ENCODE results near the gene NEB. TPM values are rescaled to one million over a fixed set of nuclear protein-coding genes. Genes with fewer than 3 reads are reported as not detected.

The NEB gene
- total and polyA plus RNA-seq, 7 experiments from 2014 or later: 0.14 to 1.9 (median 0.75) TPM

DNA sequence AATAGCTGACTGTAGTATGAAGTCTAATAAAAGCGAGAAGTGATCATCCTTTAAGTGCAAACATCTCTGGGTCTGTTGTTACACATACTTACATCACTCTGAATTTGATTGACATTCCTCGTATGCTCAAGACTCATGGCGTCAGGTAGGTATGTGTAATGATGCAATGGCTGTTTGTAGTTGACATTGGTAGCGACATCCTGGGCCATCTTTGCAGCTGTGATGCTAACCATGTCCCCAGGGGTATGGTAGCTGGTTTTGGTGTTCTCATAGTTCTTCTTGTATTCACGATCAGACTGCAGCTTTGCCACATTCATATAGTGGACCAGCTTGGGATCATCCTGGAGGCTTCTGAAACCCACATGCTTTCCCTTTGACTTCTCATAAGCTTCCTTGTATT, 62.0 kb downstream of the NEB start:
- CTCF ChIA-PET: no interaction called here
- POLR2A ChIA-PET: no interaction called here
- H3K9me3 ChIP-seq (ENCODE audit: control insufficient read depth in 2 of 3, low read length in 3 of 3): no peaks in the 10 kb centered on the region

GRCh38 chr2:151670846-151671597, 63.3 kb downstream of the NEB start:
- H3K4me1 Mint-ChIP-seq: peaks cover 0 to 17% (median 4%) of the 10 kb centered on the region in 7 donors
- H3K4me3 ChIP-seq (ENCODE audit: low read length): no peak overlapping the region
- ChIA-PET POLR2A (no interaction called here), CTCF (no interaction called here)
- no peaks in the 10 kb centered on the region for H3K36me3 ChIP-seq (ENCODE audit: control insufficient read depth in 2 of 3, insufficient read depth in 3 of 3, low read length in 3 of 3)
- no peak overlapping the region for H3K27ac Mint-ChIP-seq
- H3K4me1 ChIP-seq (ENCODE audit: control insufficient read depth in 2 of 2, insufficient read depth in 2 of 2, low read length in 2 of 2): peaks cover 0 to 11% of the 10 kb centered on the region in 2 donors
- H3K4me3 Mint-ChIP-seq: no peak overlapping the region
- no peaks in the 10 kb centered on the region for H3K9me3 ChIP-seq (ENCODE audit: control insufficient read depth in 2 of 3, low read length in 3 of 3)
- intact Hi-C loops (cut with micrococcal nuclease): no loop called here
- no peaks in the 10 kb centered on the region for H3K36me3 Mint-ChIP-seq
- H3K27ac ChIP-seq (ENCODE audit: low read depth, low read length): no peak overlapping the region
- no peaks in the 10 kb centered on the region for H3K9me3 Mint-ChIP-seq
- no peaks in the 10 kb centered on the region for H3K27me3 ChIP-seq (ENCODE audit: control insufficient read depth in 2 of 2, insufficient read depth in 2 of 2, low read length in 2 of 2)
- ATAC-seq (no peak), DNase-seq (no peak)
- H3K27me3 Mint-ChIP-seq: peaks cover 0 to 9% (median 0%) of the 10 kb centered on the region in 5 donors

More for the DNA sequence above, 62.0 kb downstream of the NEB start:
- DNase-seq (no peak), ATAC-seq (no peak)
- H3K4me3 ChIP-seq (ENCODE audit: low read length): no peak overlapping the region
- intact Hi-C loops (cut with micrococcal nuclease): no loop called here
- no peaks in the 10 kb centered on the region for H3K27me3 ChIP-seq (ENCODE audit: control insufficient read depth in 2 of 2, insufficient read depth in 2 of 2, low read length in 2 of 2)
- peaks cover 0 to 11% of the 10 kb centered on the region in 2 donors for H3K4me1 ChIP-seq (ENCODE audit: control insufficient read depth in 2 of 2, insufficient read depth in 2 of 2, low read length in 2 of 2)
- Mint-ChIP-seq H3K4me1 (peaks cover 0 to 17% (median 4%) of the 10 kb centered on the region in 7 donors), H3K36me3 (no peaks in the 10 kb centered on the region), H3K27ac (no peak overlapping the region), H3K9me3 (no peaks in the 10 kb centered on the region), H3K4me3 (no peak overlapping the region), H3K27me3 (peaks cover 0 to 15% (median 0%) of the 10 kb centered on the region in 5 donors)
- no peaks in the 10 kb centered on the region for H3K36me3 ChIP-seq (ENCODE audit: control insufficient read depth in 2 of 3, insufficient read depth in 3 of 3, low read length in 3 of 3)
- no peak overlapping the region for H3K27ac ChIP-seq (ENCODE audit: low read depth, low read length)

- H3K9me3 ChIP-seq (ENCODE audit: control insufficient read depth in 2 of 3, low read length in 3 of 3): no peaks in the 10 kb centered on the region
- no peaks in the 10 kb centered on the region for H3K27me3 ChIP-seq (ENCODE audit: control insufficient read depth in 2 of 2, insufficient read depth in 2 of 2, low read length in 2 of 2)
- no peak overlapping the region for H3K4me3 Mint-ChIP-seq
- CTCF ChIA-PET: no interaction called here
- H3K36me3 ChIP-seq (ENCODE audit: control insufficient read depth in 2 of 3, insufficient read depth in 3 of 3, low read length in 3 of 3): no peaks in the 10 kb centered on the region
- peaks cover 0 to 6% (median 0%) of the 10 kb centered on the region in 5 donors for H3K27me3 Mint-ChIP-seq
- H3K27ac ChIP-seq (ENCODE audit: low read depth, low read length): no peak overlapping the region
- DNase-seq (no peak), ATAC-seq (no peak)
- peaks cover 0 to 17% (median 4%) of the 10 kb centered on the region in 7 donors for H3K4me1 Mint-ChIP-seq
- no peaks in the 10 kb centered on the region for H3K9me3 Mint-ChIP-seq
- H3K27ac Mint-ChIP-seq: no peak overlapping the region
- no peak overlapping the region for H3K4me3 ChIP-seq (ENCODE audit: low read length)
- H3K4me1 ChIP-seq (ENCODE audit: control insufficient read depth in 2 of 2, insufficient read depth in 2 of 2, low read length in 2 of 2): peaks cover 0 to 11% of the 10 kb centered on the region in 2 donors
- H3K36me3 Mint-ChIP-seq: no peaks in the 10 kb centered on the region
- POLR2A ChIA-PET: no interaction called here
- intact Hi-C loops (cut with micrococcal nuclease): no loop called here
These were observed 63.9 kb downstream of the NEB start for GRCh38 chr2:151670346-151670745.

DNA sequence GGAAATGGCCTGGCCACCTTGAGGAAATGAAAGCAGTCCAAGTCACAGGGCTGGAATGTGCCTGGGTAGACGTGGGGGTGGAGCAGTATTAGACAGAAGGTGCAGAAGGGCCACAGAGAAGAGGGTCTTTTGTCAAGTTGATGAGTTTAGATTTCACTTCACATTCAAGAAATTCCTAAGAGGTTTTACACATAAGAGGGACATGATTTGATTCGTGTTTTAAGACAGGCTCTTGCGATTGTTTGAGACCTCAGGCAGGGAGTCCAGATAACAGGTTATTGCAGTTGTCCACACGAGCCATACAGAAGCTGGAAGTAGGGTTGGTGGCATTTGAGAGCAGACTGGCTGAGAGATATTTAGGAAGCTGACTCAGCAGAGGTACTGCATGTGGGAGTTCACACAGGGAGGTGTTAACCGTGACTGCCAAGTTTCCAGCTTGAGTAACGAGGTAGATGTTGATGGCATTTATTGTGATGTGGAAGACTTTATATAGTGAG, 64.6 kb downstream of the NEB start:
- intact Hi-C loops (cut with micrococcal nuclease): no loop called here
- ChIA-PET POLR2A (no interaction called here), CTCF (no interaction called here)
- DNase-seq: no peak
- peaks cover 0 to 3% (median 0%) of the 10 kb centered on the region in 5 donors for H3K27me3 Mint-ChIP-seq
- H3K27ac Mint-ChIP-seq: peak overlapping the region in 1 of 9 donors; percentile 21
- ATAC-seq: peak; percentile 54
- no peaks in the 10 kb centered on the region for H3K9me3 Mint-ChIP-seq
- Histone ChIP-seq H3K9me3 (ENCODE audit: control insufficient read depth in 2 of 3, low read length in 3 of 3) (no peaks in the 10 kb centered on the region), H3K27me3 (ENCODE audit: control insufficient read depth in 2 of 2, insufficient read depth in 2 of 2, low read length in 2 of 2) (no peaks in the 10 kb centered on the region), H3K4me1 (ENCODE audit: control insufficient read depth in 2 of 2, insufficient read depth in 2 of 2, low read length in 2 of 2) (peaks cover 0 to 11% of the 10 kb centered on the region in 2 donors), H3K4me3 (ENCODE audit: low read length) (no peak overlapping the region), H3K36me3 (ENCODE audit: control insufficient read depth in 2 of 3, insufficient read depth in 3 of 3, low read length in 3 of 3) (no peaks in the 10 kb centered on the region), H3K27ac (ENCODE audit: low read depth, low read length) (no peak overlapping the region)
- no peak overlapping the region for H3K4me3 Mint-ChIP-seq
- no peaks in the 10 kb centered on the region for H3K36me3 Mint-ChIP-seq
- peaks cover 0 to 17% (median 4%) of the 10 kb centered on the region in 7 donors for H3K4me1 Mint-ChIP-seq

GRCh38 chr2:151668737-151669136, 65.5 kb downstream of the NEB start:
- peaks cover 0 to under 1% (median 0%) of the 10 kb centered on the region in 11 donors for H3K9me3 Mint-ChIP-seq
- H3K27ac Mint-ChIP-seq: no peak overlapping the region
- Histone ChIP-seq H3K4me3 (ENCODE audit: low read length) (no peak overlapping the region), H3K4me1 (ENCODE audit: control insufficient read depth in 2 of 2, insufficient read depth in 2 of 2, low read length in 2 of 2) (peaks cover 0 to 11% of the 10 kb centered on the region in 2 donors), H3K27me3 (ENCODE audit: control insufficient read depth in 2 of 2, insufficient read depth in 2 of 2, low read length in 2 of 2) (no peaks in the 10 kb centered on the region), H3K36me3 (ENCODE audit: control insufficient read depth in 2 of 3, insufficient read depth in 3 of 3, low read length in 3 of 3) (no peaks in the 10 kb centered on the region), H3K9me3 (ENCODE audit: control insufficient read depth in 2 of 3, low read length in 3 of 3) (no peaks in the 10 kb centered on the region), H3K27ac (ENCODE audit: low read depth, low read length) (no peak overlapping the region)
- ATAC-seq (no peak), DNase-seq (no peak)
- POLR2A ChIA-PET: no interaction called here
- peaks cover 0 to 17% (median 4%) of the 10 kb centered on the region in 7 donors for H3K4me1 Mint-ChIP-seq
- no peaks in the 10 kb centered on the region for H3K36me3 Mint-ChIP-seq
- intact Hi-C loops (cut with micrococcal nuclease): no loop called here
- H3K27me3 Mint-ChIP-seq: no peaks in the 10 kb centered on the region
- no peak overlapping the region for H3K4me3 Mint-ChIP-seq
- CTCF ChIA-PET: no interaction called here

GRCh38 chr2:151665959-151666358, 68.3 kb downstream of the NEB start:
- peaks cover 0 to 5% (median 0%) of the 10 kb centered on the region in 5 donors for H3K36me3 Mint-ChIP-seq
- DNase-seq: no peak
- peaks cover 0 to 6% (median 0%) of the 10 kb centered on the region in 11 donors for H3K9me3 Mint-ChIP-seq
- H3K27me3 Mint-ChIP-seq: peaks cover 0 to 12% (median 0%) of the 10 kb centered on the region in 5 donors
- H3K4me1 Mint-ChIP-seq: peaks cover 0 to 11% (median 4%) of the 10 kb centered on the region in 7 donors
- no peak overlapping the region for H3K27ac Mint-ChIP-seq
- Histone ChIP-seq H3K4me3 (ENCODE audit: low read length) (no peak overlapping the region), H3K27me3 (ENCODE audit: control insufficient read depth in 2 of 2, insufficient read depth in 2 of 2, low read length in 2 of 2) (no peaks in the 10 kb centered on the region), H3K27ac (ENCODE audit: low read depth, low read length) (no peak overlapping the region), H3K36me3 (ENCODE audit: control insufficient read depth in 2 of 3, insufficient read depth in 3 of 3, low read length in 3 of 3) (no peaks in the 10 kb centered on the region), H3K4me1 (ENCODE audit: control insufficient read depth in 2 of 2, insufficient read depth in 2 of 2, low read length in 2 of 2) (peaks cover 0 to 11% of the 10 kb centered on the region in 2 donors), H3K9me3 (ENCODE audit: control insufficient read depth in 2 of 3, low read length in 3 of 3) (no peaks in the 10 kb centered on the region)
- no peak for ATAC-seq
- H3K4me3 Mint-ChIP-seq: no peak overlapping the region
- ChIA-PET POLR2A (no interaction called here), CTCF (no interaction called here)
- intact Hi-C loops (cut with micrococcal nuclease): no loop called here

GRCh38 chr2:151664520-151664919, 69.8 kb downstream of the NEB start:
- peaks cover 0 to 13% (median 0%) of the 10 kb centered on the region in 5 donors for H3K27me3 Mint-ChIP-seq
- peaks cover 0 to 5% (median 0%) of the 10 kb centered on the region in 5 donors for H3K36me3 Mint-ChIP-seq
- H3K4me3 Mint-ChIP-seq: no peak overlapping the region
- no peaks in the 10 kb centered on the region for H3K36me3 ChIP-seq (ENCODE audit: control insufficient read depth in 2 of 3, insufficient read depth in 3 of 3, low read length in 3 of 3)
- H3K27me3 ChIP-seq (ENCODE audit: control insufficient read depth in 2 of 2, insufficient read depth in 2 of 2, low read length in 2 of 2): no peaks in the 10 kb centered on the region
- ChIA-PET CTCF (no interaction called here), POLR2A (no interaction called here)
- no peak for DNase-seq
- H3K4me1 ChIP-seq (ENCODE audit: control insufficient read depth in 2 of 2, insufficient read depth in 2 of 2, low read length in 2 of 2): peaks cover 0 to 5% of the 10 kb centered on the region in 2 donors
- H3K27ac ChIP-seq (ENCODE audit: low read depth, low read length): no peak overlapping the region
- H3K27ac Mint-ChIP-seq: no peak overlapping the region
- peaks cover 0 to 1% (median 0%) of the 10 kb centered on the region in 7 donors for H3K4me1 Mint-ChIP-seq
- no peaks in the 10 kb centered on the region for H3K9me3 ChIP-seq (ENCODE audit: control insufficient read depth in 2 of 3, low read length in 3 of 3)
- intact Hi-C loops (cut with micrococcal nuclease): no loop called here
- H3K4me3 ChIP-seq (ENCODE audit: low read length): no peak overlapping the region
- ATAC-seq: no peak
- H3K9me3 Mint-ChIP-seq: peaks cover 0 to 6% (median 0%) of the 10 kb centered on the region in 11 donors

All from naive thymus-derived CD4-positive, alpha-beta T cell (primary cell).